ENCODE results near the gene PNLIP.

The PNLIP gene

DNA sequence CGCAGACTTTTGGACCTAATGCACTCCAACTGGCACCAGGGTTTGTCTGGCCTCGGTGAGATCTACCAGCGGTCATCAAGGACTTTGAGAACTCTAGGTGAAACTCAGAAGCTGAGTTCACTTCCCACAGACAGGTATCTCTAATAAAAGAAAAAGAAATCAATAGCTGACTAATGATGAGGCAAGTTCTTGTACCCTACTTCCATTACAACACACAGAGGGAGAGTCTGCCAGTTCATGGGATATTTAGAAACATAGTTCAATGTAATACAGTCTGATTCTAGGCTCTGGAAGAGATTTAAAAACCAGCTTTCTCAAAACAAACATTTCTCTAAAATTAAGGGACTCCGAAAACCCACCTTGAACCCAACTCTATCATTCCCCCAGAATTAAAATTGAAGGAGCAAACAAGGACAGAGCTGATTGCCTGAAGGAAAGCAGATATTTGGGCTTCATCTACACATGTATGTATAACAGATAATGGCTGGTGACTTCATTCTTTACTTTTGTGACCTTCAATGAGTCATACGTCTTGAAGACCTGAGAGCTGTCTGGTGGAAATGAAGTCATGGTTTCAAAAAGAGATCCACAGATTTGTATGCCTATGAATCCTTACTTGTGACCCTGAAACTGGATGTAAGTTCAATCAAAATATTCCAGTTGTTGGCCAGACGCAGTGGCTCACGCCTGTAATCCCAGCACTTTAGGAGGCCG lies 42.3 kb downstream of the PNLIP start:
- DNase-seq (ENCODE audit: low spot score), result no peak

DNA sequence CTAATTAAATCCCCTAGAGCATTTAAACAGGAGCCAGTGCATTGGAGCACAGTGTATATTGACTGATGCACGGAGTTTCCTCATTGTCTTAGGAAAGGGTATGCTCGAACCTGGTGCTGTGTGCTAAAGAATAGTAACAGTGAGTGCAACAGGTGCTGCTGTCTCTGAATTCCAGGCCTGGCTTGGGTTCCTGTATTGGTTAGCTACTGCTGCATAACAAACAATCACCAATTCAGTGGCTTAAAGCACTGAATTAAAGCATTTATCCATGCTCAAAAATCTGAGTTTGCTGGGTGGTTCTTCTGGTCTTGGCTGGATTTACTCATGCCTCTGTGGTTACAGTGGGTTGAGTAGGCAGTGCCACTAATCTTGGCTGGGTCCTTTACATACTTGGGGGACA lies 43.3 kb downstream of the PNLIP start:
- DNase-seq (ENCODE audit: low spot score), result no peak

DNA sequence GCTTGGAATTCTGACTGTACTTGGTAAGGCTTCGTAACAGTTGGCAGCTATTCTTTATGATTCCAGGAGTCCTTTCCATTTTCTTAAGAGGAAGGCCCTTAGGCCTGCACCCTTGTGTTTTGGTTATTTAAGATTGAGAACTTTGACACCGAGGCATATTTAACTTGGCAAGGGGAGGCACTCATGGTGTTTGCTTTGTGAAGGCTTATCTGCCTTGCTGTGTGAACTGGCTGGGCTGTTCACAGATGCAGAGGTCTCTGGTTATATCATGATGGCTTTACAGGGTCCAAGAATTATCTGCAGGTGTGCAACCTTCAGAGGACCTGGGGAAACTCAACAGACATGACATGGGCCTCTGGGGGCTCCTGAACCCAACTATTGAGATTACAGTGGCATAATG lies 44.2 kb downstream of the PNLIP start:
- no peak for DNase-seq (ENCODE audit: low spot score)

DNA sequence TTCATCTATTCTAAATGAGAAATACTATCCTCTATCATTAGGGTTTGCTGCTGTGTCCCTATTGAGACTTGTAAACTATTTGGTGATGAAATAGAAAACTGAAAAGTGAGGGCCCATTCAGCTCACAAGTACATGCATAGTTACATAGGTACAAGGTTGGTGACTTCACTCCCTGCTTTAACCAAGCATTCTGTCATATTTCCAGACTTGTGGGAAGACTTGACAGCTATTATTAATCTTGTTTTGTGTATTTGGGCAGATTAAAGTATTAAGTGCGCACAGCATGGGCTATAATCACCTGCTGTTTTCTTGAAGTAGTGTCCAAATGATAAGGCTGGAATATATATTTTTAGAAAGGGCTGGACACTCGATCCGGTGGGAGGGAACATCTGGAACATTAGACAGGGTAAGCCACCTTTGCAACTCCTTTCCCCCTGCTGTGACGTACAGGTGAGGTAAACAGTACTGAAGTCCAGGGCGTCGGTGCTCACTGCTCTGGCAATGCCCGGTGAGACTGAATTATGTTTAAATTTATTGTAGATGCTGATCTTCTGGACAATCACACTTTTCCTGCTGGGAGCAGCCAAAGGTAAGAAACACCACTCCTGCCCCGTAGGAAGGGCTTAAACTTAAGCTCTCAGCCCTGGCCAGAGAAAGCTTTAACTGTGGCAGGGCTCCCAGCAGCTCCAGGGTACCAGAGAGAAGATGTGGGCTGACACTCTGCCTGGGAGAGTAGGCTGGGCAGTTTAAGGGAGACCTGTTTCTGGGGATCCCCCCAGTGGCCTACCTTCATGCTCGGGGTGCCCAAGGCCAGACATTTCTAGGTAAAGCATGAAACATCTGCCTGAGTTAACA lies 45.1 kb downstream of the PNLIP start, which contains the start of gene PNLIPRP1:
Gene PNLIPRP1 (plus strand): TSS at position 370 of the 855 bp plus-strand sequence. CDS start 171 bp downstream, at position 541.
- no peak for DNase-seq (ENCODE audit: low spot score)

DNA sequence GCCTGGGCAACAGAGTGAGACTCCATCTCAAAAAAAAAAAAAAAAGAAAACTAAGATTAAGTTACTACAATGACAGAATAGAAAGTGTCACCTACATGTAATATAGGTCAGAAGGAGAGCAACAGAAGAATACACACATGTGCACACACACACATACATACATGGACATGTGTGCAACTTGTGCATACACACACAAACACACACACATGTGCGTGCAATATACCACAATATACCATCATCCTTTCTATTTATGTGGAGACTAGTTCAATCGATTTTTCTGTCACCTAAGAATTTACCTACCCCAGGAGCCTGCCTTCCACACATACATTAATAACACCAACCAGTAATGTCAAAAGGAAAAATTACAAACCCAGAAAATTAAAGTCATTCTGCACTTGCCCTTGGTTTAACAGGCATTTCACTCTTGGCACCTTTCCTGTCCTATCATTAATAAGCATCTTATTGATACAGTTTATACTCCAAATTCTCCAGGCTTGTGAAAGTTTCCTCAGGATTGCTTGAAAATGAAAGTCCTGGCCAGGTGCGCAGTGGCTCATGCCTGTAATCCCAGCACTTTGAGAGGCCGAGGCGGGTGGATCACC lies 47.5 kb downstream of the PNLIP start:
- no peak for DNase-seq (ENCODE audit: low spot score)

DNA sequence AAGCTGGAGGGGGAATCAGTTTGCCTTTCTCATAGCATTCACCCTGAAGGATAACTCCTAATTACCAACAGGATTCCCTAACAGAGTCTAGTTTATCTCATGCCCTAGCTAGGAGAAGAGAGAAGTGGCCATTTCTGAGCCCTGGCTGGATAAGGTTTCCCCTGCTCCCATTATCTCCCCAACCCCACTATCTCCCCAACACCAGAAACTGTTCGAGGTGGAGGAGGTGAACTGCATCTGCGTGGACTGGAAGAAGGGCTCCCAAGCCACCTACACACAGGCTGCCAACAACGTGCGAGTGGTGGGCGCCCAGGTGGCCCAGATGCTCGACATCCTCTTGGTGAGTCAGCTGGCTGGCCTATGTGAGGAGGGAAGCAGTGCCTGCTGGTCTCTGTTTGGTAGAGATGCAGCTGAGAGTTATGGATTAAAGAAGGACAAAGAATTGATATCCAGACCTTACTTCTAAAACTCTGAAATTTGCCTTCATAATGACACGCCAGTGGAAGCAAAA lies 48.8 kb downstream of the PNLIP start:
- no peak for DNase-seq (ENCODE audit: low spot score)

DNA sequence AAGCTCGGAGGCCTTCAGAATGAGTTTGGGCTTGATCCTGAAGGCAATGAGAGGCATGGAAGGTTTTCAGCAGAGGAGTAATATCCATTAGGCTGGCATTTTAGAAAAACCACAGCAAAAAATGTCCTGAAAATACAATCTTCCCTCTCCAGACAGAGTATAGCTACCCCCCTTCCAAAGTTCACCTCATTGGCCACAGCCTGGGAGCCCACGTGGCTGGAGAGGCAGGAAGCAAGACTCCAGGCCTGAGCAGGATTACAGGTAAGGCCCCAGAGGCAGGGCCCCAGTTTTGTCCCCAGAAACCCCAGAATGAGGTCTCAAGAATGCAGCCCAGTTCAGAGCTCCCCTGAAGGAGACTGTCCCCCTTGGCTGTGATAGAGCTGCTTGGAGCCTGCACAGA lies 50.3 kb downstream of the PNLIP start:
- DNase-seq (ENCODE audit: low spot score), result no peak

DNA sequence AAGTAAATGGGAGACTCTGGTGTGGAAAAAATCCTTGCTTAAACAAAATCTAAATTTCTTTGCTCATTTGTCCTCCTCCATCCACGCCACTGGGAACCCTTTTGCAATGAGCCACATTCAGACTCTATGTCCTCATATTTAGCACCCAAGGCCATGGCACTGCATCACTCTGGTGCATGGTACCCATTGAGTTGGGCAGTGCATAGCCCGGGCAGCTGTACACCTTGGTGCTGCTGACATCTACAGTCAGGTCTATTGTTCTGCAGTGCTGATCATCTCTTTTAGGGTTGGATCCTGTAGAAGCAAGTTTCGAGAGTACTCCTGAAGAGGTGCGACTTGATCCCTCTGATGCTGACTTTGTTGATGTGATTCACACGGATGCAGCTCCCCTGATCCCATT lies 51.8 kb downstream of the PNLIP start:
- DNase-seq (ENCODE audit: low spot score), result no peak

DNA sequence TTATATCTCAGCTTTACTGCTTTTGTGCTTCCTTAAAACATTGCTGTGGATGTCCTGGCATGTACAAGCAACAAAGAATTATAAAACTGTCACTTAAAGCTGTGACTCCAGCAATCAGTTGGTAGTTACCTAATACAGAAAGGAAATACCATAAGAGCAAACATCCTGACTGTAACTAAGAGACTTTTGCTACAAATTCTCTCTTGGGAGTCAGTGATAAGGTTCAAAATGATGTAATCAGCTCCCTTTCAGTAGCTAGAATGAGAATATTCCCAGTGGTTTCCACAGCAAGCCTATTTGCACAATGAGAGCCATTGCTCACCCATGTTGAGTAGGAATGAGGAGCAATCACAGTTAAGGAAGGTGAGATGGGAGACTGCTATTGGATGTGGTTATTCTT lies 52.6 kb downstream of the PNLIP start:
- DNase-seq (ENCODE audit: low spot score), result no peak

DNA sequence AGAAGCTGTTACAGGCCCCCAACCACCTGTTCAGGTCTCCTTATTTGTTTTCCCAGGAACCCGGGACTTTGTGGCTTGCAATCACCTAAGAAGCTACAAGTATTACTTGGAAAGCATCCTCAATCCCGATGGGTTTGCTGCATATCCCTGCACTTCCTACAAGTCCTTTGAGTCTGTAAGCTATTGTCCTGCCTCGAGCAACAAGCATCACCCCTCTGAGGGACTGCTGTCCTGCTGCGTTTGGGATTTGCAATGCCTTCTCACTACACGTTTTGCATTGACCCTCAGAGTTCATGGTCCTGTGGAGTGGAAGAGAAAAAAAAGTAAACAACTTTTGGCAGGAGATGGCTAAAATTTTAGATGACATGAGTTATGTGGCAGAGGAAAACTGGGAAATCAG lies 54.3 kb downstream of the PNLIP start:
- no peak for DNase-seq (ENCODE audit: low spot score)

DNA sequence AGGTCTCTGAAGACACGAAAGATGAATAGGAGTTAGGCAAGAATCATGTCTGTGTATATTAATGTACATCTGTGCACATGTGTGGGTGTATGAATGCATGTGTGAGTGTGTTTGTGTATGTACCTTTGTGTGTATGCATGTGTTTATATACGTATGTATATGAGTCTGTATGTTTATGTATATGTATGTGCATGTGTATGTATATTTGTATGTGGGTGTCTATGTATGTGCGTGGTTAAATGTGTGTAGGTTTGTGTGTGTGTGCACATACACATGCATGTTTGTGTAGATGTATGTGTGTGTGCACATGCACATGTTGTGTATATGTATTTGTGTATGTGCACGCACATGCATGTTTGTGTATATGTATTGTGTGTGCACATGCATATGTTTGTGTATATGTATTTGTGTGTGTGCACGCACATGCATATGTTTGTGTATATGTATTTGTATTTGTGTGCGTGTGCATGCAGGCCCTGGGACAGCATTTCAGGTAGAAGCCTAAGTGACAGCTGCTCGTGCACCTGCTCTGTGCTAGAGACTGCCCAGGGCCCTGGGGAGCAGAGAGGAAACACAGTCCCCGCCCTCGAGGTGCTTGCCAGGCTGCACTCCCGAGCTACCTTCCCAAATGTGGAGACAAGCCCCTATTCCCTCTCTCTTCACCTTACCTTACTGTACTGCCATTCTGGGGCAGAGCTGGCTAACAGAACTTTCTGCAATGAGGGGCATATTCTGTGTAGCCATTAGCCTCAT lies 57.1 kb downstream of the PNLIP start:
- DNase-seq (ENCODE audit: low spot score), result no peak

DNA sequence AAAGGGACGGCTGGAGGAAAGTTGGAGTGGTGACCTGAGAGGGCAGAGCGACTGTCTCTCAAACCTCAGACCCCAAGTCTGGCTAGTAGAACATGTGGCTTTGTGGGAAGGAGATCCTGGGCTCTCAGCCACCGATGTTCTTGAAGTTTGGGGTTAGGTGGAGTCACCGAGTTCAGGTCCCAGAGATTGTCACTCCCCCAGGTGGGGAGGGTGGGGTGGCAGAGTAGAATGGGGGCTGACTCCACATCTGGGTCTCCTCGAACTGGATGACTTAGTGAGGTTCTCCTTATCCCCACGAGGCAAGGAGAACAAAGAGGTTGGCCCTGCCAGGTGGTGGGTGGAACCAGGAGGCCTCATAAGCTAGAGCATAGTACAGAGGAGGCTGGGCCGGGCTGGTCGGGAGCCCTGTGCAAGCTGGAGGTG lies 60.3 kb downstream of the PNLIP start:
- DNase-seq (ENCODE audit: low spot score), result no peak

DNA sequence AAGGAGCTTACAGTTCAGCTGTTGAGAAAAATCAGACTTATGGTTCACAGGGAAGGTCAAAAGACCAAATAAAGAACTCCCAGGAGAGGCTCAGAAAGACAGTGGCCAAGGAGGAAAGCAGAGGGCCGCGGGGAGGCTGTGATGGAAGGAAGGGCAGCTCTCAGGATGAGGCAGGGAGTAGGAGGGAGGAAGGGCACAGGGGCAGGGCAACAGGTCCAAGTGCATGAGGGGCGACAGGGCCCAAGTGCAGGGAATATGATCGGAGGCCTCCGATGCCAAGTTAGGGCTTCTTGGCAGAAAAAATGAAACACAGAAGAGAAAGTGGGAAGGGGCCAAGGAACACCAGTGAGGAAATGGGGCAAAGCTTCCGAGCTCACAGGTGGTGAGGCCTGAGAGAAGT lies 61.6 kb downstream of the PNLIP start:
- DNase-seq (ENCODE audit: low spot score), result no peak

DNA sequence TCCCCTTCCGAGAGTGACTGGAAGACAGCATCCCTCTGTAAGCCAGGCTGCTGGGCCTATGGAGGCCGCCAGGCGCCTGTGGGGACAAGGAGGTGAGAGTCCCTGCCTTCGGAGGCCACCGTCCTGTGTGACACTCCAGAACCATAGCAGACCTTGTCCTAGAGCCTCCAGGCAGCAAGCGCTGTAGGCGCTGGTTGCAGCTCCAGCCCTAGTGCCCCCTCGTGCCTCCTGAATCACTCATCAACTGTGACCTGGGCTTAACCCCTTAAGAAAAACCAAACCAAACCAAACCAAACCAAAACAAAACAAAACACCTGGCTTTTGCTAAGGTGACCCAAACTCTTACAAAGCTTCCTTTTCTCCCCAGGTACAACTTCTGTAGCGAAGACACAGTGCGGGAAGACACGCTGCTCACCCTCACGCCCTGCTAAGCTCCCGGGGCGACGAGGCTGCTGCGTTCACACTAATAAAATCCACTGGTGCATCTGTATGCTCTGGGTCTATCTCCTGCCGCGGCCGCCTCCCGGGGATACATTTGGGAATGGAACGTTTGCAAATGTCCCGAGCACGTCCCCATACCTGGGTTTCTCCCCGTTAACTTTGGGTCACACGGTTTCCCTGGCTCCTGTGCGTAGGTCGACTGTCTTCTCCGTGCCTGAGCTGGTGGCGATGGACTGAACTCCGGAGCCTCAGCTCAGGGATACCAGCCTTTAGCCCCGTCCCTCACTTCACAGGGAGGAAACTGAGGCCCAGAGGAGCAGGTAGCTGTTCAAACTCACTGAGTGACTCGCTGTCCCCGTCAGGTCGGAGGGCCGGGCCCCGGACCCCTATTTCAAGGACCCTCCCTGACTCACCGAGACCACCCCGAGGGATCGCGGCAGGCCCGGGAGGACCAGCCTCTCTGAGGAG lies 63.2 kb downstream of the PNLIP start:
- DNase-seq (ENCODE audit: low spot score), result no peak

DNA sequence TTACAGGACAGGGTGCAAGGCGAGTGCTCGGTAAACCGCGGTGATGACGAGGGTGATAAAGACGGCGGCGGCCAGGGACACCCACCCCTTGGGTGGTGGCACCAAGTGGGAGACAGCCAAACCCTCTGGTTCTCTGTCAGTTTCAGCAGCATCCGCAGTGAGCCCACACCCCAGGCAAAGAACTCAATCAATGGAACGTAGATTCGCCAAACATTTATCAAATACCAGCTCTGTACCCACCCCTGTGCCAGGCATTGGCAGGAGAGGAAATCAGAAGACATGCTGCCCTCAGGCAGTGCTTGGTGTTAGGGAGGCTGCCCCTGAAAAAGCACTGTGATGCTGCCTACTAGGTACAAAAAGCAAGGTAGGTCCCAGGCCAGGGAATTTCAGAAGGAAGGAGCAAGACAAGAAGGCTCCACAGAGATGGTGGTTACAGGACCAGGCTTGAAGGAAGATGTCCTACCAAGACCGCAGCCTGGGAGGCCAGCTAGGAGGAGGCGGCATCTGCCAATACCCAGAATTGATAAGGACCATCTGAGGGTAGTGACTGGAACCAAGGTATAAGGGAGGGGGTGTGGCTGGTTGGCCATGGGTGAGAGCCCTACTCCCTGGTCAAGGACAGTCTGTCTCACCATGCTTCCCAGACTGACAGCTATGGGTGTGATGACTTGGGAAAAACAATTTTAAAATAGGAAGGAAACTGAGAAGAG lies 64.9 kb downstream of the PNLIP start:
- no peak for DNase-seq (ENCODE audit: low spot score)

DNA sequence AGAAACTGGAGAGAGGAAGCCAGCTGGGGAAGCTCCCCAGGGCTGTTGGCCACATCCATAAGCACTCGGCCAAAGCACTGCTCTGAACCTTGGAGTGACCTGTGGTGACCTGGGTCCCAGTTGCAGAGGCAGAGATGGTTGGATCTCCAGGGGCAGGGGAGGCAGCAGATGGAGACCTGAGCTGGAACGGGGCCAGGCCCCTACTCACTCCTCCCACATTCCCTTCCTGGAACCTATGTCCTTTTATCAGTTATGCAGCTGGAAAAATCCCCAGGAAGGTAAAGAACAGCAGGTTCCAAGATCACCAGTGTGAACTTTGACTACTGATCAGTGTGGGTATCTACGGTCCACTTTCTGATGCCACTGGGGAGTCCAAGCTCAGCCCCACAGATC lies 65.4 kb downstream of the PNLIP start:
- no peak for DNase-seq (ENCODE audit: low spot score)

DNA sequence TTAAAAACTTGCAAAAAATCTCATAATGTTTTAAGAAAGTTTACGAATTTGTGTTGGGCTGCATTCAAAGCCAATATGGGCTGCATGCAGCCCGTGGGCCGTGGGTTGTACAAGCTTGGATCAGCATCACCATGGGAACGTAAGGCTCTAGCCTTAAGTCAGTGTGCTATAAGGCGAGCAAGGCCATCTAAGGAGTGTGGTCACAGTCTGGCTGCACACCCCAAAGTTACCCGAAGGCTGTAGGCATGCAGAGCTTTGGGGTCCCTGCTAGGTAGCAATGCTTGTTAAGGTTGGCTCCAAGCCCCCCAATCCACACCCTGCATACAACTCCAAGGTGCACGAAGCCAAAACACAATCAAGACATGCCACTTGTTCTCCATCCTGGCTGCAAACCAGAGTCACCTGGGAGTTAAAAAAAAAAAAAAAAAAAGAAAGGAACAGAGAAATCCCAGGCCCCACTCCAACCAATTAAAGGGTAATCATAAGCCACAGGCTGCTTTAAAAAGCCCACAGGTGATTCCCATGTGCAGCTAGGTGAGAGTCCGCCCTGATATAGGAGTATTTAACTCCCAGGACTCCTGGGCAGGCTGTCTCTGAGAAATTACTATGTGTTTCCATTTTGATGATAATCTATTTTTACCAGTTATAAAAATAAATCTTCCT lies 66.5 kb downstream of the PNLIP start:
- DNase-seq (ENCODE audit: low spot score), result no peak

DNA sequence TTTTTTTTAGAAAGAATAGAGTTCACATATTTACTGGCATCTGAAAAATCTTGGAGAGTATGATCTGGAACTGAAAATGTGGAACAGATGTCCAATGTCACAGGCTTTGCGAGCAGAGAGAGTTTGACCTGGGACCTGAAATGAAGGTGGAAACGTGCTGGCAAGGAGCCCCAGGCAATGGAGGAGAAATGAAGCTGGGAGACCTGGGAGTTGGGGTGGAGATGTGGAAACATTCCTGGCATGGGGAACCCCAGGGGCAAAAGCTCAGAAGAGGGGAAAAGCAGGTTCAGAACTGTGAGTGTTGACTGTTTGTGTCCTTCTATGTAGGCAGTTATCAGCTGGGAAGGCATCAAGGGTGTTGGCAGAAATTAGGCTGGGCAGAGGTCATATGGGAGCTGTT lies 67.7 kb downstream of the PNLIP start:
- DNase-seq (ENCODE audit: low spot score), result no peak

DNA sequence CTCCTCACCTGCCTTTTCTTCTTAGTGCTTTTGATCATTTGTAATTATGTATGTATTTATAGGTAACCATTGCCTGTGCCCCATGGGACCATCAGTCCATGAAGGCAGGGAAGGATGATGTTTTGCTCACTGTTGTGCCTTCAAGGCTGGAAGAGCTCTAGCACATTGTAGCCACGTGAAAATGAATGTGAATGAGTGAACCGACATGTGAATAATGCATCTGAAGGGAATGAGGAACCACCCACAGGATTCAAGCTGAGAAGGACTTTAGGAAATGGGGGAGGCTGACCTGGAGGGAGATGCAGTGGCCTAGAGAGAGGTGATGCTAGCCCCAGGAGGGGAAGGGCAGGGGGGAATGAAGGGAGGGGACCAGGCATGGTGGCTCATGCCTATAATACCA lies 69.1 kb downstream of the PNLIP start:
- no peak for DNase-seq (ENCODE audit: low spot score)
